ENCODE data around the gene PBX1.

Gene PBX1

GRCh38 chr1:164767752-164768402, 208.9 kb downstream of the PBX1 start:
- no peak for DNase-seq

GRCh38 chr1:164768619-164769018, 209.6 kb downstream of the PBX1 start:
- no peak for DNase-seq

GRCh38 chr1:164769486-164770130, 210.6 kb downstream of the PBX1 start:
- no peak for DNase-seq

GRCh38 chr1:164770131-164770529, 211.1 kb downstream of the PBX1 start:
- no peak for DNase-seq

GRCh38 chr1:164771041-164771618, 212.1 kb downstream of the PBX1 start:
- no peak for DNase-seq

GRCh38 chr1:164771619-164772361, 212.8 kb downstream of the PBX1 start:
- DNase-seq, result no peak

GRCh38 chr1:164772635-164773034, 213.7 kb downstream of the PBX1 start:
- DNase-seq, result no peak

- no peak for DNase-seq
Observed at GRCh38 chr1:164773102-164773501, 214.1 kb downstream of the PBX1 start.

GRCh38 chr1:164774413-164774812, 215.4 kb downstream of the PBX1 start:
- no peak for DNase-seq

GRCh38 chr1:164774819-164775654, 216.1 kb downstream of the PBX1 start:
- no peak for DNase-seq

- no peak for DNase-seq
Observed at GRCh38 chr1:164777518-164777917, 218.5 kb downstream of the PBX1 start.

- no peak for DNase-seq
Observed at GRCh38 chr1:164779376-164779775, 220.4 kb downstream of the PBX1 start.

- no peak for DNase-seq
Observed at GRCh38 chr1:164780111-164780812, 221.3 kb downstream of the PBX1 start.

- no peak for DNase-seq
Observed at GRCh38 chr1:164780863-164781262, 221.9 kb downstream of the PBX1 start.

GRCh38 chr1:164781972-164782371, 223.0 kb downstream of the PBX1 start:
- no peak for DNase-seq

- DNase-seq, result no peak
Observed at GRCh38 chr1:164783778-164784555, 225.0 kb downstream of the PBX1 start.

- no peak for DNase-seq
Observed at GRCh38 chr1:164784960-164785359, 226.0 kb downstream of the PBX1 start.

- no peak for DNase-seq
Observed at GRCh38 chr1:164785841-164786534, 227.0 kb downstream of the PBX1 start.

GRCh38 chr1:164786980-164787833, 228.2 kb downstream of the PBX1 start:
- DNase-seq, result peak; percentile 81

GRCh38 chr1:164787834-164788231, 228.8 kb downstream of the PBX1 start:
- no peak for DNase-seq
